ENCODE data around the gene FAU. TPM values are rescaled to one million over a fixed set of nuclear protein-coding genes. Genes with fewer than 3 reads are reported as not detected.

Gene FAU
- total and polyA plus RNA-seq, 10 of the 15 experiments (the other 5 are each of a cell fraction or from before 2014, with no cell fraction given), result 332 to 1,347 (median 990) TPM

DNA sequence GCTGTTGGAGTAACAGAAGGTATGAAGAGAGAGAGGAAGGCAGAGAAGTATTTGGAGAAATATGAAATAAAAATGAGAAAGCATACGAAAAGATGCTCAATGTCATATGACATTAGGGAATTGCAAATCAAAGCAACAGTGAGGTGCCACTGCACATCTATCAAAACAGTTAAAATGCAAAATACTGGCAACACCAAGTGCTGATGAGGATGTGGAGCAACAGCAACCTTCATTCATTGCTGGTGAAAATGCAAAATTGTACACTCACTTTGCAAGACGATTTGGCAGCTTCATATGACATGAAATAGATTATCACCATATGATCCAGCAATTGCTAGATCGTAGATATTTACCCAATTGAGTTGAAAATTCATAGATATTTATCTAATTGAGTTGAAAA lies 38.7 kb upstream of the FAU start:
- ChIA-PET SMC1A (ENCODE audit: uncharacterized antibody, unreplicated experiment) (interaction anchor here (0.9 kb wide), 1 partner anchor 18 kb away, joined by 3 read pairs; no protein-coding TSS in a partner anchor), CTCF (no interaction called here), POLR2A (no interaction called here), RAD21 (ENCODE audit: unreplicated experiment) (no interaction called here)
- H3K9ac ChIP-seq (ENCODE audit: control insufficient read depth, insufficient read depth, low read length), result no peak overlapping the region
- no TSS peak for BruUV-seq (replicated peaks)
- H2AFZ ChIP-seq (ENCODE audit: control insufficient read depth, low read depth, low read length), result no peak overlapping the region
- intact Hi-C loops (cut with micrococcal nuclease; ENCODE audit: unreplicated experiment), result no loop called here
- H3K36me3 ChIP-seq (ENCODE audit: control insufficient read depth in 2 of 2, insufficient read depth in 2 of 2, low read length in 1 of 2), result no peaks in the 10 kb centered on the region
- peaks cover 13% of the 10 kb centered on the region for H3K4me1 ChIP-seq (ENCODE audit: control insufficient read depth, insufficient read depth, low read length)
- H3K9me3 ChIP-seq (replicated peaks; ENCODE audit: control insufficient read depth, insufficient read depth, low read length), result no peaks in the 10 kb centered on the region
- DNase-seq (ENCODE audit: low read depth, low spot score), result no peak
- H3K27me3 ChIP-seq (replicated peaks in 1 of 2; ENCODE audit: control insufficient read depth in 2 of 2, insufficient read depth in 2 of 2, low read length in 1 of 2), result no peaks in the 10 kb centered on the region
- in situ Hi-C loops (cut with MboI), result no loop called here
- no peaks in the 10 kb centered on the region for H4K20me1 ChIP-seq (ENCODE audit: control insufficient read depth, insufficient read depth)
- no peak for FAIRE-seq
- WGBS (ENCODE audit: insufficient coverage, insufficient replicate concordance, low lambda C conversion rate, missing lambda C conversion rate), result 65% methylated on average over 3 of the region's 3 CpGs
- H3K27ac ChIP-seq (ENCODE audit: control insufficient read depth, insufficient read depth), result no peak overlapping the region
- no peak for ATAC-seq
- H3K79me2 ChIP-seq (ENCODE audit: control insufficient read depth, insufficient read depth, low read length), result no peaks in the 10 kb centered on the region
- H3K4me3 ChIP-seq, result no peak overlapping the region
- TF ChIP-seq NKRF (conservative IDR thresholded peaks at IDR 0.05), result no peak
- no peak for TF ChIP-seq USF2 (IDR thresholded peaks at IDR 0.05; ENCODE audit: borderline replicate concordance, low read depth, low read length)
- TF ChIP-seq, protein P1, sequence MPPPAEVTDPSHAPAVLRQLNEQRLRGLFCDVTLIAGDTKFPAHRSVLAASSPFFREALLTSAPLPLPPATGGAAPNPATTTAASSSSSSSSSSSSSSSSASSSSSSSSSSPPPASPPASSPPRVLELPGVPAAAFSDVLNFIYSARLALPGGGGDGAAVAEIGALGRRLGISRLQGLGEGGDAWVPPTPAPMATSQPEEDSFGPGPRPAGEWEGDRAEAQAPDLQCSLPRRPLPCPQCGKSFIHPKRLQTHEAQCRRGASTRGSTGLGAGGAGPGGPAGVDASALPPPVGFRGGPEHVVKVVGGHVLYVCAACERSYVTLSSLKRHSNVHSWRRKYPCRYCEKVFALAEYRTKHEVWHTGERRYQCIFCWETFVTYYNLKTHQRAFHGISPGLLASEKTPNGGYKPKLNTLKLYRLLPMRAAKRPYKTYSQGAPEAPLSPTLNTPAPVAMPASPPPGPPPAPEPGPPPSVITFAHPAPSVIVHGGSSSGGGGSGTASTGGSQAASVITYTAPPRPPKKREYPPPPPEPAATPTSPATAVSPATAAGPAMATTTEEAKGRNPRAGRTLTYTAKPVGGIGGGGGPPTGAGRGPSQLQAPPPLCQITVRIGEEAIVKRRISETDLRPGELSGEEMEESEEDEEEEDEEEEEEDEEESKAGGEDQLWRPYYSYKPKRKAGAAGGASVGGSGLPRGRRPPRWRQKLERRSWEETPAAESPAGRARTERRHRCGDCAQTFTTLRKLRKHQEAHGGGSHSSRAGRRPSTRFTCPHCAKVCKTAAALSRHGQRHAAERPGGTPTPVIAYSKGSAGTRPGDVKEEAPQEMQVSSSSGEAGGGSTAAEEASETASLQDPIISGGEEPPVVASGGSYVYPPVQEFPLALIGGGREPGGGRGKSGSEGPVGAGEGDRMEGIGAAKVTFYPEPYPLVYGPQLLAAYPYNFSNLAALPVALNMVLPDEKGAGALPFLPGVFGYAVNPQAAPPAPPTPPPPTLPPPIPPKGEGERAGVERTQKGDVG (CRISPR knock-in tag; IDR thresholded peaks at IDR 0.05), result no peak
- no peak overlapping the region for H3K4me2 ChIP-seq (ENCODE audit: control insufficient read depth, insufficient read depth)

All from GM12878 (cell line).